ENCODE results near the gene USP2. TPM values are rescaled to one million over a fixed set of nuclear protein-coding genes. Genes with fewer than 3 reads are reported as not detected.

Gene USP2
- total RNA-seq, 1 donor from 2014 or later = 135 TPM

DNA sequence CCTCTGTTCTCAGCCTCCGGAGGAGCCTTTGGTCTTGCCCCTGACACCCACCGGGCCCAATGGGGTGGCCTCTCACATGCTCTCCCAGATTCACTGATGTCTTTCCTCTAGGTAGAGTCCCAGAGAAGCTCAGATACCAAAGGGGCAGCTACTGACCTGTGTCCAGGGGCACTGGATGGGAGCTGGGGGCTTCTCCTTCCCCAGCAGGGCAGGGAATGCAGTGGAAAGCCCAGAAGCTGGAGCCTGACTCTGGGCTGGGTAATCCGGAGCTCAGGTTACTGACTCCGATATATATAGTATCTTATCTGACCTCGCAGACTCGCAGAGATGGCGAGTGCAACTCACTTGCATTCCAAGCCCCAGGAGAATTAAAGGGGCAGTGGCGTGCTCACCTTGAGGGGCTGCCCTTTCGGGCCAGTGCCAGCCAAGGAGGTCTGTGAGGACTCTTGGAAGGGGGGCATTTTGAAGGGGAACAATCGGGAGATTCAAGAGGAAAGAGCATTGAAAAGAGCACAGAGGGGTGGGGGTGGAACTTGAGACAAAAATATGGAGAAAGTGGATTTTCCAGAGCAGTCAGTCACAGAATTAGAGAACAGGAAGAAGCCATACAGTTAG is 2.5 kb downstream of the USP2 start:
- TF ChIP-seq, protein P1, sequence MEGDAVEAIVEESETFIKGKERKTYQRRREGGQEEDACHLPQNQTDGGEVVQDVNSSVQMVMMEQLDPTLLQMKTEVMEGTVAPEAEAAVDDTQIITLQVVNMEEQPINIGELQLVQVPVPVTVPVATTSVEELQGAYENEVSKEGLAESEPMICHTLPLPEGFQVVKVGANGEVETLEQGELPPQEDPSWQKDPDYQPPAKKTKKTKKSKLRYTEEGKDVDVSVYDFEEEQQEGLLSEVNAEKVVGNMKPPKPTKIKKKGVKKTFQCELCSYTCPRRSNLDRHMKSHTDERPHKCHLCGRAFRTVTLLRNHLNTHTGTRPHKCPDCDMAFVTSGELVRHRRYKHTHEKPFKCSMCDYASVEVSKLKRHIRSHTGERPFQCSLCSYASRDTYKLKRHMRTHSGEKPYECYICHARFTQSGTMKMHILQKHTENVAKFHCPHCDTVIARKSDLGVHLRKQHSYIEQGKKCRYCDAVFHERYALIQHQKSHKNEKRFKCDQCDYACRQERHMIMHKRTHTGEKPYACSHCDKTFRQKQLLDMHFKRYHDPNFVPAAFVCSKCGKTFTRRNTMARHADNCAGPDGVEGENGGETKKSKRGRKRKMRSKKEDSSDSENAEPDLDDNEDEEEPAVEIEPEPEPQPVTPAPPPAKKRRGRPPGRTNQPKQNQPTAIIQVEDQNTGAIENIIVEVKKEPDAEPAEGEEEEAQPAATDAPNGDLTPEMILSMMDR (IDR thresholded peaks at IDR 0.05; ENCODE audit: borderline replicate concordance) = no peak
- DNase-seq = no peak
- peak overlapping the region; percentile 95 for H3K27ac ChIP-seq (replicated peaks)
- H3K4me3 ChIP-seq = peak overlapping the region; percentile 71
- intact Hi-C loops (cut with micrococcal nuclease) = no loop called here
- H3K9me3 ChIP-seq (replicated peaks) = no peaks in the 10 kb centered on the region
- H3K27me3 ChIP-seq (ENCODE audit: low read depth) = no peaks in the 10 kb centered on the region
- no peaks in the 10 kb centered on the region for H3K36me3 ChIP-seq
- peaks cover 67% of the 10 kb centered on the region for H3K4me1 ChIP-seq

DNA sequence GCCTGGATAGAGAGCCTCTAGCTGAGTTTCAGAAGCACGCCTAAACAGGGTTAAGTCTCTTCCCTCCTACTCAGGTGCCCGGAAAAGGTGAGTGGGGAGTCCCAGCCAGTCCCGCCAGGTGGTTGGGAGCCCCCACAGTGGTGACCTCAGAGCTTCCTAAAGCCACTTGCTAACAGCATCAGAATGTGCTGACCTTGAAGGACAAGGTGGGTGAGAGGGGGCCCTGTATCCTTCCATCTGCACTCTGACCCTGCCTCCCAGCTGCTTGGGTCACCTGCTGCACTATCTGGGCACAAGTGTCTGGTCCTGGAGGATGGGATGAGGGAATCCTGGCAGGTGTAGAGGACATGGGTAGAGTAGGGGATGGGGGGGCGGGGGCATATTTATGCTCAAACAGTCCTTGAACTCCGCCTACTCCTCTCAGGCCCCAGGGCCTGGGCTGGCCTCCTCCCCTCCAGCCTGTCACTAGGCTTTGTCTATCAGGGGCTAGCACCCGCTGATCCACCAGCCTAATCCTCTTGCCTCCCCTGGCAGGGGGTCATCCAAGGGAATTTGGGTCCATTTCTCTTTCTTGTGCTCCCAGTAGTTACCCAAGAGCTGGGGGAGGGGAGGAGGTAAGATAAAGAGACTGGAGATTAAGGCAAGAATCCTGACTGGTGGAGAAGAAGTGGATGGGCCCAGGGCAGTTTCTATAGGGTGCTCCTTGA is 3.4 kb downstream of the USP2 start:
- H3K27me3 ChIP-seq (ENCODE audit: low read depth) = no peaks in the 10 kb centered on the region
- peaks cover 76% of the 10 kb centered on the region for H3K4me1 ChIP-seq
- intact Hi-C loops (cut with micrococcal nuclease) = no loop called here
- TF ChIP-seq, protein P1 (IDR thresholded peaks at IDR 0.05; ENCODE audit: borderline replicate concordance) = no peak
- peak overlapping the region; percentile 95 for H3K27ac ChIP-seq (replicated peaks)
- DNase-seq = no peak
- H3K4me3 ChIP-seq = peak overlapping the region; percentile 71
- H3K9me3 ChIP-seq (replicated peaks) = no peaks in the 10 kb centered on the region
- H3K36me3 ChIP-seq = no peaks in the 10 kb centered on the region

DNA sequence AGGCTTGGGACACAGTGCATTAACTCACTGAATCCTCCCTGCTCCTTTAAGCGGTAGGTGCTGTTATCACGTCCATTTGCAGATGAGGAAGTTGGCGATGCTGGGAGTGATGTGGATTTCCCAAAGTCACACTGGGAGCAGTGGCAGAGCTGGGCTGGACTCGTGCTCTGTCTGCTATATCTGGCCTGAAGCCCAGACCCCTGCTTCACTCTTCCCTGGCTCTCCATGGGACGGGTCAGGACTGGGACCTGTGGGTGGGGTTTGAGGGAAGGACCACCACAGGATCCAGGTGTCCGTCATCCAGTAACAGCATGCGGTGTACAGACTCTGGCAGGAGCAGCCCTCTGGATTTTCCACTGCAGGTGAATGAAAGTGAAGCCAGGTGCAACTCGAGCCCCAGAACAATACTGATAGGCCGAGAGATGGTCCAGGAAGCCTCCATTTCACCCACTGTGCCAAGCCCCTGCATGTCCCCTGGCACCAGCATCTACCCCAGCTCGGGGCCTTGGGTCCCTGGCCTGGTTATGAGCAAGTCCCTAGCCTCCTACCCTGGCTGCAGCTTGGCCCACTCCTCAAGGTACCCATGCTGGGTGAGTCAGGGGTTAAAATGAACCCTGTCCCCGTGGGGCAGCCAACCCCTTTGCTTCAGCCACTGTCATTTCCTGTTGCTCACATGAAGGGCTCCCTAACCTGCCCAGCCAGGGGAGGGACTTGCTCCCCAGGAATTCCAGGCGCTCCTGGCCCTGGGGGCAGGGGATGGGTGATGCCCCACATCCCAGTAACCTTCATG is 4.2 kb downstream of the USP2 start:
- Histone ChIP-seq H3K4me3 (peak overlapping the region; percentile 71), H3K4me1 (peaks cover 81% of the 10 kb centered on the region), H3K36me3 (no peaks in the 10 kb centered on the region), H3K27me3 (ENCODE audit: low read depth) (no peaks in the 10 kb centered on the region), H3K27ac (replicated peaks) (peak overlapping the region; percentile 95), H3K9me3 (replicated peaks) (no peaks in the 10 kb centered on the region)
- TF ChIP-seq, protein P1 (IDR thresholded peaks at IDR 0.05; ENCODE audit: borderline replicate concordance) = no peak
- intact Hi-C loops (cut with micrococcal nuclease) = no loop called here
- DNase-seq = no peak

DNA sequence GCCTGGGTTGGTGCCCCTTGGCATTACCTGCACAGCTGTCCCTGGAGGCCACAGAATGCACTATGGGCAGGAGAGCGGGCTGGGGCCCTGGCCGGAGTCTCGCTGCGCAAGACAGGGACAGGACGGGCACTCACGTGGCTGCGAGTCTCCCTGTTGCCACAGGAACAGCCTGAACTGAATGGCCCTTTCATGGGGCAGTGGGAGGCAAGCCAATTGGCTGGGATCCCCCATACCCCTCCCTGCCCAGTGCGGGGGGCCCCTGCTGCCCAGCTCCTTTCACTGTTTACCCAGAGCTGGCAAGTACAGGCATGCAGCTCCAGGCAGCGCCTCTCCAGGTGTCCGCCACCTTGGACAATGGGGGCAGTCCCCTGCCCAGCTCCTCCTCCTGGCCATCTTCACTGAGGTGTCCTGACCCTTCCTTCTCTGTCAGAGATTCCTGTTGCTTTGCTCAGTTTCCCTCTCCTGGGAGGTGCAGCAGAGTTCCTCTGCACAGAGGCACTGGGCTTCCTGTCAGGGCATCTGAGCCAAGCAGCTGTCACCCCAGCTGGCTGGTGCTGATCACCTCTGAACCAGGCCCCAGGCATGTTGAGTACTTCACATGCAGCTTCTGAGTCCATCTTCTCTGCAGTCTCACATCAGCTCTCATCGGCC is 5.2 kb downstream of the USP2 start:
- H3K27me3 ChIP-seq (ENCODE audit: low read depth) = no peaks in the 10 kb centered on the region
- DNase-seq = peak; percentile 62
- peaks cover 84% of the 10 kb centered on the region for H3K4me1 ChIP-seq
- H3K4me3 ChIP-seq = peak overlapping the region; percentile 71
- no peaks in the 10 kb centered on the region for H3K9me3 ChIP-seq (replicated peaks)
- TF ChIP-seq, protein P1 (IDR thresholded peaks at IDR 0.05; ENCODE audit: borderline replicate concordance) = no peak
- intact Hi-C loops (cut with micrococcal nuclease) = no loop called here
- H3K27ac ChIP-seq (replicated peaks) = peak overlapping the region; percentile 95
- no peaks in the 10 kb centered on the region for H3K36me3 ChIP-seq
